ENCODE data around the gene CIPC.

The CIPC gene

DNA sequence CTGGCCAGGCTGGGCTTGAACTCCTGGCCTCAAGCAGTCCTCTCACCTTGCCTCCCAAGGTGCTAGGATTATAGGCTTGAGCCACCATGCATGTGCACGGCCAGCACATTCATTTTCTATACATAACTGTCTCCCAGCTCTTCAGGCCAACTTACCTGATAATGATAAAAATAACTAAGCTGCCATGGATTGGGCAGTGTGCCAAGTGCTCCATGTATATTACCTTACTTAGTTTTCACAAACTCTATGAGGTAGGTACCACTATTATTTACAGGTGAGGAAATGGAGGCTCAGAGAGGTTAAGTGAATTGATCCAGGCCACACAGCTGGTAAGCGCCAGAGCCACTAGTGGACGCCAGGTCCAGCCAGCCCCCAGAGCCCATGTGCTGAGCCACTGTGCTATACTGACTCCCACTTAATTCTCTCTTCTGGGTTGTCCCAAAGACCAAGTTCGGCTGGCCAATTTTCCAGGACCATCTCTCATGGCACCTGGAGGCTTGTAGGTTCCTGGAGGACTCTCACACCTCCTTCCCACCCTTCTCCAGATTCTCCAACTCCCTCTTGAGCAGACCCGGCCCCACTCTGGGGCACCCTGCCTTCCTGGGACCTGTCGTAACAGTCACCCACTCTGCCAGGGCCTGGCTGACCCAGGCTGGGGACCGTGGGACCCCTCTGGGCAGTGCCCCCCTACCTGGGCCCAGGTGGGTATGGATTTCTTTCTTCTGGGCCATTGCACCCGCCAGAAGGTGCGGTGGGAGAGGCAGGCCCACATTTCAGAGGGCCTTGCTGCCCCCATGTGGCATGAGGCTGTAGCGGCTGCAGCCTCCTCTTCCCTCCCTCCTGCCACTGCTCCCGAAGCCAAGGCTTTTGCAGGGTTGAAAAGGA lies 30.2 kb upstream of the CIPC start:
- Histone ChIP-seq H3K4me2 (ENCODE audit: insufficient read depth, low read length) (no peak overlapping the region), H3K9ac (ENCODE audit: low read depth, low read length) (no peak overlapping the region), H3K36me3 (ENCODE audit: insufficient read depth, low read length) (no peaks in the 10 kb centered on the region), H3K79me2 (ENCODE audit: insufficient read depth, low read length) (no peaks in the 10 kb centered on the region), H4K20me1 (ENCODE audit: insufficient read depth, low read length) (no peaks in the 10 kb centered on the region; the same call in 1 of the 2 replicates), H3K27ac (ENCODE audit: low read length) (no peak overlapping the region), H3K9me3 (ENCODE audit: insufficient read depth, low read length, severe bottlenecking) (no peaks in the 10 kb centered on the region), H3K4me1 (ENCODE audit: insufficient read depth, low read length) (no peaks in the 10 kb centered on the region), H3K27me3 (ENCODE audit: insufficient read depth, low read length, poor library complexity) (peaks cover 9% of the 10 kb centered on the region), H3K4me3 (ENCODE audit: low read depth in 1 of 2, low read length in 2 of 2) (no peak overlapping the region), H2AFZ (ENCODE audit: low read depth, low read length) (no peak overlapping the region)
- peak; percentile 78 for ATAC-seq (ENCODE audit: insufficient read depth, low read depth)
- no peak for TF ChIP-seq EZH2 (IDR thresholded peaks at IDR 0.05; ENCODE audit: borderline replicate concordance, low read depth, low read length, severe bottlenecking)
- TF ChIP-seq, protein P1, sequence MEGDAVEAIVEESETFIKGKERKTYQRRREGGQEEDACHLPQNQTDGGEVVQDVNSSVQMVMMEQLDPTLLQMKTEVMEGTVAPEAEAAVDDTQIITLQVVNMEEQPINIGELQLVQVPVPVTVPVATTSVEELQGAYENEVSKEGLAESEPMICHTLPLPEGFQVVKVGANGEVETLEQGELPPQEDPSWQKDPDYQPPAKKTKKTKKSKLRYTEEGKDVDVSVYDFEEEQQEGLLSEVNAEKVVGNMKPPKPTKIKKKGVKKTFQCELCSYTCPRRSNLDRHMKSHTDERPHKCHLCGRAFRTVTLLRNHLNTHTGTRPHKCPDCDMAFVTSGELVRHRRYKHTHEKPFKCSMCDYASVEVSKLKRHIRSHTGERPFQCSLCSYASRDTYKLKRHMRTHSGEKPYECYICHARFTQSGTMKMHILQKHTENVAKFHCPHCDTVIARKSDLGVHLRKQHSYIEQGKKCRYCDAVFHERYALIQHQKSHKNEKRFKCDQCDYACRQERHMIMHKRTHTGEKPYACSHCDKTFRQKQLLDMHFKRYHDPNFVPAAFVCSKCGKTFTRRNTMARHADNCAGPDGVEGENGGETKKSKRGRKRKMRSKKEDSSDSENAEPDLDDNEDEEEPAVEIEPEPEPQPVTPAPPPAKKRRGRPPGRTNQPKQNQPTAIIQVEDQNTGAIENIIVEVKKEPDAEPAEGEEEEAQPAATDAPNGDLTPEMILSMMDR (IDR thresholded peaks at IDR 0.05; ENCODE audit: borderline replicate concordance, extremely low read depth, low read length, poor library complexity, severe bottlenecking): peak; percentile 87
- DNase-seq: peak; percentile 57

DNA sequence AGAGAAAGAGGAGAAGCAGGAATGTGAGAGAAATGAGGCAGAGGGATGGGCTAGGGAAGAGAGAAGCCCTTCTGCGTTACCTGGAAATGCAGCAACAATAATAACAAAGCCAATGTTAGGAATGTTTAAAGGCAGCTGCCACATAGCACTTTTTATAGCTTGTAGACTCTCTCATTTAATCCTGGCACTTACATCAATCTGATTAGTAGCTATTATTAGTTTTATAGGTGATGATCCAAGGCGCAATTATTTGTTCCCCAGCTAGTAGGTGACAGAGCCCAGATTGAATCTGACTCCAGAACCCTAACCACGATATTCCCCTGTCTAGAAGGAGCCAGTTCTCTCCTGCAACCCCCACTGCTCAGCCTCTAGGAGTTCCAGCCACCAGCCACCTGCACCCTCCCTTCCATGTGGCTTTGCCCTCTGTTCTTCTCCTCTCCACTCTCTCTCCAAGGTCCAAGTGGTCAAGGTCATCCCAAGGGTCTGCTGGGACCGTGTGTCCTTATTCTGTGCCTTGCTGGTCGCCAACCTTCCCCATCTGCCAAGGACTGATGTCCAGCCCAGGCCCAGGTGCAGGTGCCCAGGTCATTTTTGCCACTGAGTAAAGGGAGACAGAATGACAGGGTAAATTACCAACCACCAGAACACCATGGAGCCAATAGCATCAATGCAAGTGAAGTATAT lies 29.4 kb upstream of the CIPC start:
- no peak overlapping the region for H3K9ac ChIP-seq (ENCODE audit: low read depth, low read length)

GRCh38 chr14:77069551-77069950 lies 28.5 kb upstream of the CIPC start:
- TF ChIP-seq EZH2 (IDR thresholded peaks at IDR 0.05; ENCODE audit: borderline replicate concordance, low read depth, low read length, severe bottlenecking): no peak
- TF ChIP-seq, protein P1 (IDR thresholded peaks at IDR 0.05; ENCODE audit: borderline replicate concordance, extremely low read depth, low read length, poor library complexity, severe bottlenecking): no peak

More for the DNA sequence above, 29.4 kb upstream of the CIPC start:
- no peak for ATAC-seq (ENCODE audit: insufficient read depth, low read depth)
- Histone ChIP-seq H3K9me3 (ENCODE audit: insufficient read depth, low read length, severe bottlenecking) (no peaks in the 10 kb centered on the region), H2AFZ (ENCODE audit: low read depth, low read length) (no peak overlapping the region), H3K27ac (ENCODE audit: low read length) (no peak overlapping the region), H3K4me2 (ENCODE audit: insufficient read depth, low read length) (no peak overlapping the region), H3K36me3 (ENCODE audit: insufficient read depth, low read length) (no peaks in the 10 kb centered on the region), H4K20me1 (ENCODE audit: insufficient read depth, low read length) (no peaks in the 10 kb centered on the region; the same call in 1 of the 2 replicates), H3K4me3 (ENCODE audit: low read depth in 1 of 2, low read length in 2 of 2) (no peak overlapping the region), H3K79me2 (ENCODE audit: insufficient read depth, low read length) (no peaks in the 10 kb centered on the region), H3K27me3 (ENCODE audit: insufficient read depth, low read length, poor library complexity) (peaks cover 9% of the 10 kb centered on the region), H3K4me1 (ENCODE audit: insufficient read depth, low read length) (no peaks in the 10 kb centered on the region)
- no peak for TF ChIP-seq EZH2 (IDR thresholded peaks at IDR 0.05; ENCODE audit: borderline replicate concordance, low read depth, low read length, severe bottlenecking)
- TF ChIP-seq, protein P1 (IDR thresholded peaks at IDR 0.05; ENCODE audit: borderline replicate concordance, extremely low read depth, low read length, poor library complexity, severe bottlenecking): no peak
- DNase-seq: no peak

More at GRCh38 chr14:77069551-77069950, 28.5 kb upstream of the CIPC start:
- Histone ChIP-seq H3K4me3 (ENCODE audit: low read depth in 1 of 2, low read length in 2 of 2) (no peak overlapping the region), H3K27me3 (ENCODE audit: insufficient read depth, low read length, poor library complexity) (peaks cover 9% of the 10 kb centered on the region), H3K4me1 (ENCODE audit: insufficient read depth, low read length) (no peaks in the 10 kb centered on the region), H3K4me2 (ENCODE audit: insufficient read depth, low read length) (no peak overlapping the region), H3K9me3 (ENCODE audit: insufficient read depth, low read length, severe bottlenecking) (no peaks in the 10 kb centered on the region), H3K36me3 (ENCODE audit: insufficient read depth, low read length) (no peaks in the 10 kb centered on the region), H3K9ac (ENCODE audit: low read depth, low read length) (no peak overlapping the region), H4K20me1 (ENCODE audit: insufficient read depth, low read length) (no peaks in the 10 kb centered on the region; the same call in 1 of the 2 replicates), H3K27ac (ENCODE audit: low read length) (no peak overlapping the region), H2AFZ (ENCODE audit: low read depth, low read length) (no peak overlapping the region), H3K79me2 (ENCODE audit: insufficient read depth, low read length) (no peaks in the 10 kb centered on the region)
- DNase-seq (no peak), ATAC-seq (ENCODE audit: insufficient read depth, low read depth) (no peak)
